Activated CD8-positive, alpha-beta memory T cell treated with anti-CD3 and anti-CD28 coated beads for 36 hours (primary cell): Measurements from ENCODE around the gene FAM117B. TPM values are rescaled to one million over a fixed set of nuclear protein-coding genes. Genes with fewer than 3 reads are reported as not detected.

Source experiments
- CTCF ChIA-PET: fragments of 350-600 bp; sonication (Branson Sonifier 250); formaldehyde crosslinking; loops from one replicate; lab custom pipeline; 2021; ENCODE audit warnings: antibody characterized with exemption; lab: Charles Lee
- POLR2A ChIA-PET: fragments of 350-600 bp; sonication (Branson Sonifier 250); formaldehyde crosslinking; loops from one replicate; lab custom pipeline; 2021; ENCODE audit warnings: antibody characterized with exemption; lab: Charles Lee
- total RNA-seq, 2 experiments: library from RNA; stranded (reverse); gene quantifications; one replicate each; pipeline ENCODE4 v1.2.3, GENCODE V29; 2021

Gene FAM117B
- total RNA-seq, 2 experiments from 2014 or later = 6.0 to 6.6 TPM

DNA sequence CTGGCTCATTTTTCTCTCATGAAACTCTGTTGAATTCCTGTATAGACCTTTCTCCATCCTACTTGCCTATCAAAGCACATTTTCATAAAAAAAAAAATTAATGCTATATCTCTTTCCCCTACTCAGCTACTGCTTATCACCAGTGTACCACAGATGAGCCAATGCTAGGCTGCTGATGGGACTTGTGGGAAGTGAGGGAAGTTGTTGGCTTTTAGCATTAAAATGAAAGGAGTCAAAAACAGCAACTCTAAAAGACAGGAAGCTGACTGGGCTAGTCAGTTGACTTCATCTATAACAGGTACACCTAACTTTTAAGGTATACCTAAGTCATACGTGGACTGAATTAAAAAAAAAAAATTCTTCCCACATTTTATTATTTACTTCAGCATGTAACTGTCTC lies 102.1 kb downstream of the FAM117B start:
- ChIA-PET CTCF (no interaction called here), POLR2A (no interaction called here)

- POLR2A ChIA-PET = no interaction called here
- CTCF ChIA-PET = no interaction called here
These were observed 108.8 kb downstream of the FAM117B start for GRCh38 chr2:202743613-202744012.

- POLR2A ChIA-PET = no interaction called here
- CTCF ChIA-PET = no interaction called here
These were observed 114.7 kb downstream of the FAM117B start for GRCh38 chr2:202749477-202749876.

DNA sequence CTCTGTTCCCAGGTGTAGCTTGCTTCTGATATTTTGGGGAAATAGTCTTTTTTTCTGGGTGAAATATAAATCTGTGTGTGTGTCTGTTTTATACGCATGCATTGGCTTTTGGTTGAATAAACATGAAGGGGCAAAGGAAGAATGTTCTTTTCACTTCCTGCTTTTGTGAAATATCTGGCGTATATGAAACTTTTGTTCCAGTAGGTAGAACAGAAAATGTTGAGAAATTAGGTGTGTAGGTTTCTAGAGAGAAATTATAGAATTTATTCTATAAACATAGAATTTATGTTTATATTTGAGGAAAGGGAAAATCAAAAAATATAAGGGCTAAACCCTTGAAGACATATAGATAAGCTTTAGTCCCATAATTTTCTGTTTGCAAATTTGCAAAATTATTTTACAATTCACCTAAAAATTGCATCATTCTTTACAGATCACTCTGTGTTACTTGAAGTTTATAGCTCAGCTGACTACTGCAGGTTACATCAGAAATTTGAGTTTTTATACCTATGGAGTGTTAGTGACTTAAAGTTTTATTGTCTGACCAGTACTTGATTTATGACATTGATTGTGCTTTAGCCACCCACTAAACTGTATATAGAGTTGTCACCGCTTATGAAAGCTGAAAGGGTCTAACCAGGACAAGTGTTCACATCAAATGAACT lies 116.1 kb downstream of the FAM117B start:
- ChIA-PET CTCF (no interaction called here), POLR2A (no interaction called here)

DNA sequence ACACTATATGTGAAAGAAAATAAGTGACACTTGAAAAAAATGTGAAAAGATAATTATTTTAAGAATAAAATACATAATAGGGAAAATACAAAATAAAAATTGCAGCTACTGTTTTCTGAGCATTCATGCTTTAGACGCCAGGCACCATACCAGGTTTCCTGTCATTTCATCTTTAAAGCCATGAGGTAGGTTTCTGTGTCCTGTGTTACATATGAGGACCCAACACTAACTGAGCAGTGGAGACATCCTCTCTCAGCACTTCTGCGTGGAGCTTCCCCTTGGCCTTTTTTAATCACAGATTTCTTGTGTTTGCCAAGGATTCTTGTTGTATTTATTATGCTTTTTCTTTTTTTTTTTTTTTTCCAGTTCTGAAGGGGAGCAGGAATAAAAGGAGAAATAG lies 117.3 kb downstream of the FAM117B start:
- ChIA-PET POLR2A (interaction anchor here (0.6 kb wide), 1 partner anchor 131 kb away, joined by 3 read pairs; no protein-coding TSS in a partner anchor), CTCF (no interaction called here)

DNA sequence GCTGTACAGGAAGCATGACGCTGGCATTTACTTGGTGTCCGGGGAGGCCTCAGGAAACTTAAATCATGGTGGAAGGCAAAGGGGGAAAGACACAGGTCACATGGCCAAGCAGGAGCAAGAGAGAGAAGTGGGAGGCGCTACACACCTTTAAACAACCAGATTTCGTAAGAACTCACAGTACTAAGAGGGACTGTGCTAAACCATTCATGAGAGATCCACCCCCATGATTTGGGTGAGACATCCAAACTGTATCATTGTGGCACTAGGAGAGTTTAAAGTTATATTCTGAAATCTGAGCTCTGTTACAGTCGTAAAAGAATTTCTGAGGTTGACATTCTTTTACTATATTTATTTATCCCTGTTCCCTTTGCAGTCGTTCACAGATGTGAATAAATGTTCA lies 120.2 kb downstream of the FAM117B start:
- ChIA-PET POLR2A (no interaction called here), CTCF (no interaction called here)

DNA sequence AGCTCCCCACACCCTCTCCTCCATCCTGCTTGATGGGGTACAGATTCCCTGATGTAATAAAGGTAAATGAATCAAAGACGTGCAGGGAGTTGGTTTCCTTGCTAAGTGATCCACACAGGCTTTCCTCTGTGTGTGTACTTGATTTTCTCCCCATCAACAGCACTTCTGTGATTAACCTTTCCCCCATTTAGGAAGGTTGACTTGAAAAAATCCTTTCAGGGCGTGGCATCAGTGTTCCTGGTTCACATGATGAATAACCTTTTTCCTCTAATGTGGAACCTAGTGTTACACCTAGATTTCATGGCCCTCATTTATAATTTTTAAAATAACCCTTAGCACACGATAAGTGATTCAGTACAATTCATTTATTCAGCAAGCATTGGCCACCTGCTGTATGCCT lies 121.8 kb downstream of the FAM117B start:
- ChIA-PET POLR2A (no interaction called here), CTCF (no interaction called here)

DNA sequence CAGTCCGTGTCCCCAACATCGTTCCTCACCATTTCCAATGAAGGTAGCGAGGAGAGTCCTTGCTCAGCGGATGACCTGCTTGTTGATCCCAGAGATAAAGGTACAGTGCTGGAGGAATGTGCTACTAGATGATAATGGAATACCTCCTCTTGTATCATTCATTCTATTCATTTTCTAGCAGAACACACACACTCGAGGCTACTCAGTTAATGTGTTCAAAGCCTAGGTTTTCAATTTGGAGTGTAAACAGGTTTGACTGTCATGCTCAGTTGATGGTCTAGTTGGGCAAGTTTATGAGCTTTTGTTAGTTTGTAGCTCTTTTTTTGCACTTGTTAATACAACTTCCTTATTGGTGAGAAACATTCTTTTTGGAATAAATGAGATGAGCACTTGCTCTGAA lies 122.6 kb downstream of the FAM117B start:
- ChIA-PET POLR2A (no interaction called here), CTCF (no interaction called here)

DNA sequence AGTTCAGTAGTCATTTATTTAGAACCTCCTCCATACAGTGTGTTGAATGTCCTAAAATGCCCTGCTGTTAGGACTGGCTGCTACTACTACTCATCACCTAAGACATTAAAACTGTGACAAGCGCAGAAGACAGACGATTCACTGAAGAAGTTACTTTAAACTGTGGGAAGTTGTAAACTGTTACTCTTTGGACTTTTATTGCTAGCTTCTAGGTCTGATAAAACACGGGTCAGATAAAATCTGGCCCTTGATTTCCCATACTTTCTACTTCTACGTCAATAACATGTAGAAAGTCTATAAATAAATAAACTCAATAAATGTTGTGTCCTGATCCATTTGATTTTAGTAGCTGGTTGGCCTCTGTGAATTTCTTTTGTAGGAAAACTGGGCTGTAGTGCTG lies 123.4 kb downstream of the FAM117B start:
- CTCF ChIA-PET = no interaction called here
- POLR2A ChIA-PET = interaction anchor here (0.6 kb wide), 1 partner anchor 19 kb away, joined by 3 read pairs; no protein-coding TSS in a partner anchor

- CTCF ChIA-PET = no interaction called here
- POLR2A ChIA-PET = no interaction called here
These were observed 123.8 kb downstream of the FAM117B start for GRCh38 chr2:202758604-202759003.

- ChIA-PET CTCF (interaction anchor here (1.5 kb wide), 1 partner anchor 10 kb away, joined by 3 read pairs; no protein-coding TSS in a partner anchor), POLR2A (no interaction called here)
These were observed 126.1 kb downstream of the FAM117B start for GRCh38 chr2:202760848-202761247.

DNA sequence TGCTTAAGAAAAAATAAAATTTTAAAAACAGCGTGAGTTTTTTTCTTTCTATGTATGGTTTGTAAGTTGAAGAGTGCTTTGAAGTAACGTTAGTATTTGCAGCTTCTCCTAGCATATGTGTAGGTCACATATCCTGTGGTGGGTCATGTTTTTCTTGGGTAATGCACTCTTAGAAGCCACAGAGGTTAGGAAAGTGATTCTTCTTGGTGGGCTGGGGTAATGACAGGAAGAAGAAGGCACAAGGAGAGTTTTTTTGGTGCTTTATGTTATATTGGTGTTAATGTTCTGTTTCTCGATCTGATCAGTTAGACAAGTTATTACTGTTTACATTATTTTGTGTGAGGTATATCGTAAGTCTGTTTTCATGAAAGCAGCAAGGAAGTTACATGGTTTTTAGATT lies 127.8 kb downstream of the FAM117B start:
- POLR2A ChIA-PET = no interaction called here
- CTCF ChIA-PET = no interaction called here

DNA sequence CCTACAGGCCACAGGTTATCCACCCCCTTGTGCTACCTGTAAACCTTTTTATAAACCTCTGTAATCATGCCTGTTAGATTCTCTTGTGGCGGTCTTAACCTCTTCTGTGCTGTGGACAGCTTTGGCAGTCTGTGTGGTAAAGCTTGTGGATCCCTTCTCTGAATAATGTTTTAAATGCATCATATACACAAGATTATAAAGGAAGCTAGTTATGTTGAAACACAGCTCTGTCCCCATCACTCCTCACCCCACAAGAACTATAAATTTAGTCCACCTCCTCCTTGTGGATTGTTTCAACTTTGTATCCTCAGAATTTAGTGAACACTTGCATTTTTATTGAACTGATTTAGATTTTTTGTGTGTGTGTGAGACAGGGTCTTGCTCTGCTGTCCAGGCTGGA lies 129.1 kb downstream of the FAM117B start:
- CTCF ChIA-PET = no interaction called here
- POLR2A ChIA-PET = no interaction called here

- POLR2A ChIA-PET = no interaction called here
- CTCF ChIA-PET = no interaction called here
These were observed 130.2 kb downstream of the FAM117B start for GRCh38 chr2:202764991-202765390.

DNA sequence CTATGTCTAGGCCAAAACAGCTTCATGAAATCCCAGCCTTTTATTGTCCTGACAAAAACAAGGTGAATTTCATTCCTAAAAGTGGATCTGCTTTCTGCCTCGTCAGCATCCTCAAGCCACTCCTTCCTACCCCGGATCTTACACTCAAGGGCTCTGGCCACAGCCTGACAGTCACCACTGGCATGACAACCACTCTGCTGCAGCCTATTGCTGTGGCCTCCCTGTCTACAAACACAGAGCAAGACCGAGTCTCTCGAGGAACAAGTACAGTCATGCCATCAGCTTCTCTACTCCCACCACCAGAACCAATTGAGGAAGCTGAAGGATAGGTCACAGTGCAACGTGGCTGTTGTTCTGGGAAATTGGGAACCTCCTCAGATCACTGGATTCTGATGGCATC lies 130.7 kb downstream of the FAM117B start:
- POLR2A ChIA-PET = no interaction called here
- CTCF ChIA-PET = no interaction called here

GRCh38 chr2:202768273-202768672 lies 133.5 kb downstream of the FAM117B start:
- ChIA-PET CTCF (no interaction called here), POLR2A (no interaction called here)

DNA sequence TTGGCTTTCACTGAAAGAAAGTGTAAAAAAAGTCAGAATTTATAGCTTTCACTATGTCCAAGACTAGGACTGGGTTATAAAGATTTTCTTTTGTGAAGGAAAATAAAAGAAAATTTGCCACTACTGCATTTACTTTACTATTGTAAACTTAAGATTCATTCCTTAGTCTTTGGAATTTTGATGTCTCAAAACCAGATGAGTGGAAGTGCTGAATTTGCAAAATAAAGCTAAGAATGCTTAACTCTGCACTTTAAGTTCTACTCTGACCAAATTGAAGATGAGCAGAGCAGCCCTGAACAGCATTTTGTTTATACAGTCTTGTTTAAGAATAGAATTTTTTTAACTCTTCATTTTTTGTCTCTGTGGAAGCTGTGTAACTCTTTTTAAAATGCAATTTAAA lies 134.4 kb downstream of the FAM117B start:
- CTCF ChIA-PET = no interaction called here
- POLR2A ChIA-PET = no interaction called here

DNA sequence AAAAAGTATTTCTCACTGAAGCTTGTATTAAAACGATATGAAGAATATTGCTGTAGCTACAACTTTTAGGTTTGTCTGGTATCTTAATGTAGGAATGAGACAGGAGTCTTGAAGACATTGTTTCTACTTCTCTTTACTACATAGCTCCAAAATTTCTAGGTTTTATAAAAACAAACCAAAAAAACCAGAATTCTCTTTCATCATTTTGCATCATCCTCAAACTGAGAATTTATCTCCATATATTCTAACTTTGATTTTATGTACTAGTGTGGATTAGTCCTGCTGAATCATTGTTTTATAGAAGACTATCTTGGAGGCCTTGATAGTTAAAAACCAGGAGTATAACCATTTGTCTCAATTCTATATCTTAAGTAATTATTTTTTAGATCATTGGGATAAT lies 136.6 kb downstream of the FAM117B start:
- ChIA-PET CTCF (interaction anchor here (0.5 to 0.8 kb wide), 2 partner anchors 10 to 425 kb away, joined by 3 read pairs; no protein-coding TSS in a partner anchor), POLR2A (interaction anchor here (0.6 kb wide), 1 partner anchor 217 kb away, joined by 6 read pairs; no protein-coding TSS in a partner anchor)

DNA sequence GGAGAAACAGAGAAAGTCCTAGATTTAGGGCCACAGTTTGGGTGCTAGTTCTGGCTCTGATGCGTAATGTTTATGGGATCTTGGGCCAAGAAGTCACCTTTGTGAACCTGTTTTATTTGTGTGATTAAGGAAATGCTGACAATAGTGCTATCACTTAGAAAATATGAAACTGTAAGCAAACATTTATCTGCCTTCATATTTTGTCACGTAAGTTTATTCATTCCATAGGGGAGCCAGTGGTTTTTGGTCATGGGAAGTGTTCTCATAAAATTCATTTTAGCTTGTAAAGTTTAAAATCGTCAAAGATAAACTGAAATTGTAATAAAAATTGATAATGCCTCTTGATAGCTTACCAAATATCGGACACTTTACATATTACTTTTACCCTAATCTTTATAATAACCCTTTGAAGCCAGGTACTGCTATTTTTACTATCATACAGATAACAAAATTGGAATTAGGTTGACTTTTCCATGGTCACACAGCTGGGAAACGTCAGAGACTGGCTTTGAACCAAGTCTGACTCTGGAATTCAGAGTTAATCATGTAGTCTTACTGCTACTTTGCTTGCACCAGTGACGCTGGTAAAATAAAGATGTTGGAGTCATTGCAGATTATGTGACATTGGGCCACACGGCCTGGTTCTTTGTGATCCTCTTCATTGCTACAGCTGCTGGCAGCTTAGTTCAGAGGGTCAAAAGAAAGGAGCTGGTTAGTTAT lies 137.1 kb downstream of the FAM117B start:
- ChIA-PET POLR2A (no interaction called here), CTCF (interaction anchor here (0.5 kb wide), 1 partner anchor 425 kb away, joined by 3 read pairs; no protein-coding TSS in a partner anchor)

- POLR2A ChIA-PET = no interaction called here
- CTCF ChIA-PET = no interaction called here
These were observed 138.7 kb downstream of the FAM117B start for GRCh38 chr2:202773301-202773973.
